Liver (tissue), 9 donors: ENCODE results near the gene HS6ST3. TPM values are rescaled to one million over a fixed set of nuclear protein-coding genes. Genes with fewer than 3 reads are reported as not detected.

ENCODE experiments used
- DNase-seq: peaks from one replicate; pipeline ENCODE4 v3.0.0-alpha.2; 2017; ENCODE audit warnings: low spot score
- H3K27ac ChIP-seq, 2 donors: one replicate each; pipeline ENCODE4 v1.7.0; 2013; ENCODE audit warnings: inconsistent platforms in 2 of 2, low read length in 2 of 2, control low read depth in 1 of 2, low read depth in 1 of 2, mild to moderate bottlenecking in 1 of 2
- H3K27me3 ChIP-seq, 4 donors: one replicate each; pipeline versions ENCODE4 v1.6.1 to v1.7.0; 2013; ENCODE audit warnings: low read length in 3 of 4, inconsistent platforms in 1 of 4, mild to moderate bottlenecking in 1 of 4, moderate library complexity in 1 of 4; ENCODE audit not compliant: control insufficient read depth in 4 of 4, insufficient read depth in 4 of 4
- H3K36me3 ChIP-seq, 4 donors: one replicate each; pipeline versions ENCODE4 v1.6.1 to v1.7.0; 2013; ENCODE audit warnings: low read length in 3 of 4, mild to moderate bottlenecking in 3 of 4, low read depth in 1 of 4, moderate library complexity in 1 of 4; ENCODE audit not compliant: control insufficient read depth in 4 of 4, insufficient read depth in 3 of 4
- H3K4me1 ChIP-seq, 4 donors: one replicate each; pipeline versions ENCODE4 v1.6.1 to v1.7.0; 2013; ENCODE audit warnings: low read length in 3 of 4, mild to moderate bottlenecking in 3 of 4, moderate library complexity in 1 of 4; ENCODE audit not compliant: control insufficient read depth in 4 of 4, insufficient read depth in 4 of 4
- H3K4me3 ChIP-seq, 3 donors: one replicate each; pipeline versions ENCODE4 v1.6.1 to v1.7.0; 2013; ENCODE audit warnings: low read length in 3 of 3, control low read depth in 1 of 3, low read depth in 1 of 3, mild to moderate bottlenecking in 1 of 3
- H3K9ac ChIP-seq, 2 donors: one replicate each; pipeline ENCODE4 v1.7.0; 2013; ENCODE audit warnings: low read length in 2 of 2, mild to moderate bottlenecking in 2 of 2, moderate library complexity in 2 of 2, control low read depth in 1 of 2, low read depth in 1 of 2
- H3K9me3 ChIP-seq, 4 donors: one replicate each; pipeline versions ENCODE4 v1.6.1 to v1.7.0; 2013; ENCODE audit warnings: low read length in 3 of 4; ENCODE audit not compliant: control insufficient read depth in 4 of 4
- EGR1 ChIP-seq, 2 donors: IDR thresholded peaks; 2 replicates each; pipeline ENCODE4 v1.6.1; 2016 to 2018; ENCODE audit warnings: antibody characterized with exemption in 2 of 2, low read depth in 2 of 2
- FOXA1 ChIP-seq: IDR thresholded peaks from 2 replicates; pipeline ENCODE4 v1.6.1; 2016; ENCODE audit warnings: antibody characterized with exemption
- FOXA2 ChIP-seq: IDR thresholded peaks from 2 replicates; pipeline ENCODE4 v1.6.1; 2016; ENCODE audit warnings: antibody characterized with exemption
- GABPA ChIP-seq, 2 donors: IDR thresholded peaks in 1 of 2; conservative IDR thresholded peaks in 1 of 2; 2 replicates each; pipeline ENCODE4 v1.6.1; 2016; ENCODE audit warnings: antibody characterized with exemption in 2 of 2, mild to moderate bottlenecking in 1 of 2, moderate library complexity in 1 of 2
- HNF4A ChIP-seq, 2 donors: conservative IDR thresholded peaks; 2 replicates each; pipeline ENCODE4 v1.6.1; 2016; ENCODE audit warnings: antibody characterized with exemption in 2 of 2, mild to moderate bottlenecking in 2 of 2
- HNF4G ChIP-seq: IDR thresholded peaks from 2 replicates; pipeline ENCODE4 v1.6.1; 2016; ENCODE audit warnings: antibody characterized with exemption
- JUND ChIP-seq, 2 donors: IDR thresholded peaks; 2 replicates each; pipeline ENCODE4 v1.6.1; 2016; ENCODE audit warnings: antibody characterized with exemption in 2 of 2
- NR2F2 ChIP-seq: IDR thresholded peaks from 2 replicates; pipeline ENCODE4 v1.6.1; 2016; ENCODE audit warnings: antibody characterized with exemption
- RAD21 ChIP-seq, 2 donors: IDR thresholded peaks; 2 replicates each; pipeline ENCODE4 v1.6.1; 2016; ENCODE audit warnings: antibody characterized with exemption in 2 of 2, mild to moderate bottlenecking in 2 of 2
- RXRA ChIP-seq, 2 donors: IDR thresholded peaks; 2 replicates each; pipeline ENCODE4 v1.6.1; 2017 to 2018; ENCODE audit warnings: antibody characterized with exemption in 2 of 2, mild to moderate bottlenecking in 1 of 2
- SP1 ChIP-seq: IDR thresholded peaks from 2 replicates; pipeline ENCODE4 v1.6.1; 2018; ENCODE audit warnings: antibody characterized with exemption, mild to moderate bottlenecking
- YY1 ChIP-seq: IDR thresholded peaks from 2 replicates; pipeline ENCODE4 v1.6.1; 2016; ENCODE audit warnings: antibody characterized with exemption, mild to moderate bottlenecking
- WGBS: extraction: QIAGEN DNeasy Blood & Tissue Kit; methylation state at CpG from one replicate; pipeline ENCODE4 v1.1.7; 2013; 5-methylcytosine and 5-hydroxymethylcytosine counted together
- polyA plus RNA-seq, 2 donors: library from polyadenylated mRNA; stranded (reverse) in 1 of 2; unstranded in 1 of 2; fragments of 200-250 nt in 1 of 2; fragments of >200 nt in 1 of 2; fragmentation: Nextera tagmentation in 1 of 2; extraction: Ambion mirVana in 1 of 2; gene quantifications; one replicate each; pipeline versions ENCODE4 v1.2.1 to v1.2.3, GENCODE V29; 2013 to 2015
- total RNA-seq, 2 donors: library from RNA; depleted of rRNA; stranded (reverse); fragments of >200 nt; gene quantifications; one replicate each; pipeline ENCODE4 v1.2.3, GENCODE V29; 2014
- TF ChIP-seq, protein P1 (sequence below): IDR thresholded peaks from 2 replicates; pipeline ENCODE4 v1.6.1; 2016; ENCODE audit warnings: antibody characterized with exemption
- TF ChIP-seq, protein P2 (sequence below): IDR thresholded peaks from 2 replicates; pipeline ENCODE4 v1.6.1; 2016; ENCODE audit warnings: antibody characterized with exemption, mild to moderate bottlenecking
- TF ChIP-seq, protein P3 (sequence below): IDR thresholded peaks from 2 replicates; pipeline ENCODE4 v1.6.1; 2016; ENCODE audit warnings: antibody characterized with exemption
- TF ChIP-seq, protein P4 (sequence below): fragments of 150-350 bp; IDR thresholded peaks from 2 replicates; pipeline ENCODE4 v1.5.1; 2017; ENCODE audit warnings: improper control_type of control experiment, low read depth, low read length; ENCODE audit not compliant: missing input control
- TF ChIP-seq, protein P5 (sequence below): IDR thresholded peaks from 2 replicates; pipeline ENCODE4 v1.6.1; 2016; ENCODE audit warnings: antibody characterized with exemption
- donor health status: healthy.
- donor health status: healthy.
- donor health status: healthy.
- donor health status: healthy.
- donor health status: healthy.

The HS6ST3 gene
- total and polyA plus RNA-seq, 4 donors: under 0.01 TPM; not detected in 3

DNA sequence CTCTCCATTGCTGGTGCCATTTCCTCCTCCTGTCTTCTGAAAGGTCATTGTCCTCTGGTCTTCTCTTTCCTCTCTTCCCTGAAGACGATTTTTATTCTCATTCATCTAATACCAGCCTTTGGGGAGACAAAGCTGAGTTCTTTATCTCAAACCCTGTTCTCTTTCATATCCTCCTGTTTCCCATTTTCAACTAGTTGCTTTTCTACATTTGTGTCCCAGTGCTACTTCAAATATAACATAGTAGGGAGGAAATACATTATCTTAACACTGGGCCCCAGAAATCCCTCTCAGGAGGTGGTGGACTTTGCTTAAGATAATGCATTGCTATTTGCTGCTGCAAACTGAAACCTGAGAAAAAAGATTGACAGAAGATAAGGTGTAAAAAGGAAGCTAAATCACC is 159.1 kb downstream of the HS6ST3 start:
- H3K27ac ChIP-seq: no peak overlapping the region
- H3K27me3 ChIP-seq: no peaks in the 10 kb centered on the region
- TF ChIP-seq GABPA (IDR thresholded peaks at IDR 0.05 in 1 of 2, conservative IDR thresholded peaks at IDR 0.05 in 1 of 2) (no peak), FOXA2 (no peak), YY1 (no peak), JUND (IDR thresholded peaks at IDR 0.05) (no peak), NR2F2 (no peak), HNF4G (no peak), SP1 (no peak), FOXA1 (no peak)
- TF ChIP-seq, protein P1, sequence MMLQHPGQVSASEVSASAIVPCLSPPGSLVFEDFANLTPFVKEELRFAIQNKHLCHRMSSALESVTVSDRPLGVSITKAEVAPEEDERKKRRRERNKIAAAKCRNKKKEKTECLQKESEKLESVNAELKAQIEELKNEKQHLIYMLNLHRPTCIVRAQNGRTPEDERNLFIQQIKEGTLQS: no peak
- TF ChIP-seq, protein P2, sequence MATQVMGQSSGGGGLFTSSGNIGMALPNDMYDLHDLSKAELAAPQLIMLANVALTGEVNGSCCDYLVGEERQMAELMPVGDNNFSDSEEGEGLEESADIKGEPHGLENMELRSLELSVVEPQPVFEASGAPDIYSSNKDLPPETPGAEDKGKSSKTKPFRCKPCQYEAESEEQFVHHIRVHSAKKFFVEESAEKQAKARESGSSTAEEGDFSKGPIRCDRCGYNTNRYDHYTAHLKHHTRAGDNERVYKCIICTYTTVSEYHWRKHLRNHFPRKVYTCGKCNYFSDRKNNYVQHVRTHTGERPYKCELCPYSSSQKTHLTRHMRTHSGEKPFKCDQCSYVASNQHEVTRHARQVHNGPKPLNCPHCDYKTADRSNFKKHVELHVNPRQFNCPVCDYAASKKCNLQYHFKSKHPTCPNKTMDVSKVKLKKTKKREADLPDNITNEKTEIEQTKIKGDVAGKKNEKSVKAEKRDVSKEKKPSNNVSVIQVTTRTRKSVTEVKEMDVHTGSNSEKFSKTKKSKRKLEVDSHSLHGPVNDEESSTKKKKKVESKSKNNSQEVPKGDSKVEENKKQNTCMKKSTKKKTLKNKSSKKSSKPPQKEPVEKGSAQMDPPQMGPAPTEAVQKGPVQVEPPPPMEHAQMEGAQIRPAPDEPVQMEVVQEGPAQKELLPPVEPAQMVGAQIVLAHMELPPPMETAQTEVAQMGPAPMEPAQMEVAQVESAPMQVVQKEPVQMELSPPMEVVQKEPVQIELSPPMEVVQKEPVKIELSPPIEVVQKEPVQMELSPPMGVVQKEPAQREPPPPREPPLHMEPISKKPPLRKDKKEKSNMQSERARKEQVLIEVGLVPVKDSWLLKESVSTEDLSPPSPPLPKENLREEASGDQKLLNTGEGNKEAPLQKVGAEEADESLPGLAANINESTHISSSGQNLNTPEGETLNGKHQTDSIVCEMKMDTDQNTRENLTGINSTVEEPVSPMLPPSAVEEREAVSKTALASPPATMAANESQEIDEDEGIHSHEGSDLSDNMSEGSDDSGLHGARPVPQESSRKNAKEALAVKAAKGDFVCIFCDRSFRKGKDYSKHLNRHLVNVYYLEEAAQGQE: no peak
- TF ChIP-seq, protein P3, sequence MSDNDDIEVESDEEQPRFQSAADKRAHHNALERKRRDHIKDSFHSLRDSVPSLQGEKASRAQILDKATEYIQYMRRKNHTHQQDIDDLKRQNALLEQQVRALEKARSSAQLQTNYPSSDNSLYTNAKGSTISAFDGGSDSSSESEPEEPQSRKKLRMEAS: no peak
- 36% methylated on average over 1 of the region's 1 CpG for WGBS
- no peak for DNase-seq
- no peaks in the 10 kb centered on the region for H3K4me1 ChIP-seq
- H3K36me3 ChIP-seq: no peaks in the 10 kb centered on the region
- no peak overlapping the region for H3K9ac ChIP-seq
- H3K4me3 ChIP-seq: no peak overlapping the region
- H3K9me3 ChIP-seq: peaks cover 0 to 3% (median 0%) of the 10 kb centered on the region in 4 donors

DNA sequence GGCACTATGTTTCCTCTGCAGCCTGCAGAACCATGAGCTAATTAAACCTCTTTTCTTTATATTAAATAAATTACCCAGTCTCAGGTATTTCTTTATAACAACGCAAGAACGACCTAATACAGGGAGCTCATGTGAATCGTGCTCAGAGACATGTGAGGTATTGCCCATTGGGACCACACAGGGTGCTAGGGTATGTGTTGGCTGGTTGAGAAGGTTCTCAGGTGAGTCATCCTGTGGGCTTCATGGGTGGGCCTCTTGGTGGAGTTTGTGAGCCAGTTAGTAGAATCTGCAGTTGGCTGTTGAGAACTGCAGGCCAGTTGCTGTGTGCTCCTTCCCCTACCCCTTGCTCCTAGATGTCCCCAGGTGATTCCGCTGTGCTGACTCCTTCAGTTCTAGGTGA is 163.0 kb downstream of the HS6ST3 start:
- no peaks in the 10 kb centered on the region for H3K36me3 ChIP-seq
- TF ChIP-seq HNF4G: no peak
- TF ChIP-seq JUND (IDR thresholded peaks at IDR 0.05): no peak
- TF ChIP-seq NR2F2: no peak
- no peak for TF ChIP-seq FOXA1
- TF ChIP-seq GABPA (IDR thresholded peaks at IDR 0.05 in 1 of 2, conservative IDR thresholded peaks at IDR 0.05 in 1 of 2): no peak
- no peak for TF ChIP-seq RXRA (IDR thresholded peaks at IDR 0.05)
- TF ChIP-seq RAD21 (IDR thresholded peaks at IDR 0.05): no peak
- TF ChIP-seq, protein P4, sequence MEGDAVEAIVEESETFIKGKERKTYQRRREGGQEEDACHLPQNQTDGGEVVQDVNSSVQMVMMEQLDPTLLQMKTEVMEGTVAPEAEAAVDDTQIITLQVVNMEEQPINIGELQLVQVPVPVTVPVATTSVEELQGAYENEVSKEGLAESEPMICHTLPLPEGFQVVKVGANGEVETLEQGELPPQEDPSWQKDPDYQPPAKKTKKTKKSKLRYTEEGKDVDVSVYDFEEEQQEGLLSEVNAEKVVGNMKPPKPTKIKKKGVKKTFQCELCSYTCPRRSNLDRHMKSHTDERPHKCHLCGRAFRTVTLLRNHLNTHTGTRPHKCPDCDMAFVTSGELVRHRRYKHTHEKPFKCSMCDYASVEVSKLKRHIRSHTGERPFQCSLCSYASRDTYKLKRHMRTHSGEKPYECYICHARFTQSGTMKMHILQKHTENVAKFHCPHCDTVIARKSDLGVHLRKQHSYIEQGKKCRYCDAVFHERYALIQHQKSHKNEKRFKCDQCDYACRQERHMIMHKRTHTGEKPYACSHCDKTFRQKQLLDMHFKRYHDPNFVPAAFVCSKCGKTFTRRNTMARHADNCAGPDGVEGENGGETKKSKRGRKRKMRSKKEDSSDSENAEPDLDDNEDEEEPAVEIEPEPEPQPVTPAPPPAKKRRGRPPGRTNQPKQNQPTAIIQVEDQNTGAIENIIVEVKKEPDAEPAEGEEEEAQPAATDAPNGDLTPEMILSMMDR: no peak
- TF ChIP-seq SP1: no peak
- TF ChIP-seq, protein P5, sequence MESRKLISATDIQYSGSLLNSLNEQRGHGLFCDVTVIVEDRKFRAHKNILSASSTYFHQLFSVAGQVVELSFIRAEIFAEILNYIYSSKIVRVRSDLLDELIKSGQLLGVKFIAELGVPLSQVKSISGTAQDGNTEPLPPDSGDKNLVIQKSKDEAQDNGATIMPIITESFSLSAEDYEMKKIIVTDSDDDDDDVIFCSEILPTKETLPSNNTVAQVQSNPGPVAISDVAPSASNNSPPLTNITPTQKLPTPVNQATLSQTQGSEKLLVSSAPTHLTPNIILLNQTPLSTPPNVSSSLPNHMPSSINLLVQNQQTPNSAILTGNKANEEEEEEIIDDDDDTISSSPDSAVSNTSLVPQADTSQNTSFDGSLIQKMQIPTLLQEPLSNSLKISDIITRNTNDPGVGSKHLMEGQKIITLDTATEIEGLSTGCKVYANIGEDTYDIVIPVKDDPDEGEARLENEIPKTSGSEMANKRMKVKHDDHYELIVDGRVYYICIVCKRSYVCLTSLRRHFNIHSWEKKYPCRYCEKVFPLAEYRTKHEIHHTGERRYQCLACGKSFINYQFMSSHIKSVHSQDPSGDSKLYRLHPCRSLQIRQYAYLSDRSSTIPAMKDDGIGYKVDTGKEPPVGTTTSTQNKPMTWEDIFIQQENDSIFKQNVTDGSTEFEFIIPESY: no peak
- TF ChIP-seq HNF4A (conservative IDR thresholded peaks at IDR 0.05): no peak
- TF ChIP-seq EGR1 (IDR thresholded peaks at IDR 0.05; ENCODE audit: low read depth in 2 of 2): no peak
- TF ChIP-seq YY1: no peak
- TF ChIP-seq, protein P3: no peak
- TF ChIP-seq FOXA2: no peak
- WGBS: 87% methylated on average over 4 of the region's 4 CpGs
- no peak overlapping the region for H3K4me3 ChIP-seq
- H3K9ac ChIP-seq: no peak overlapping the region
- H3K9me3 ChIP-seq: peaks cover 0 to 3% (median 0%) of the 10 kb centered on the region in 4 donors
- DNase-seq: no peak
- no peaks in the 10 kb centered on the region for H3K4me1 ChIP-seq
- no peaks in the 10 kb centered on the region for H3K27me3 ChIP-seq
- no peak overlapping the region for H3K27ac ChIP-seq
